BE2C (cell line): Measurements from ENCODE around the gene IL36B.

ENCODE experiments used
- DNase-seq: peaks from one replicate; pipeline ENCODE4 v3.0.0-alpha.2; 2020
- H3K27me3 ChIP-seq: fragments of 250-450 bp; sonication (Bioruptor Pico); 2 replicates; pipeline ENCODE4 v1.5.1; 2020; ENCODE audit warnings: mild to moderate bottlenecking
- H3K36me3 ChIP-seq: fragments of 250-450 bp; sonication (Bioruptor Pico); 2 replicates; pipeline ENCODE4 v1.5.1; 2020; ENCODE audit warnings: mild to moderate bottlenecking
- H3K4me1 ChIP-seq: fragments of 250-450 bp; sonication (Bioruptor Pico); 2 replicates; pipeline ENCODE4 v1.5.1; 2020
- H3K4me3 ChIP-seq: 2 replicates; pipeline ENCODE4 v1.5.1; 2011; ENCODE audit warnings: low read depth, low read length
- H3K9me3 ChIP-seq: fragments of 250-450 bp; sonication (Bioruptor Pico); 2 replicates; pipeline ENCODE4 v1.5.1; 2020
- TF ChIP-seq, protein P1 (sequence below): IDR thresholded peaks from 2 replicates; pipeline ENCODE4 v1.5.1; 2012; ENCODE audit warnings: mild to moderate bottlenecking, low read depth, low read length

The IL36B gene

DNA sequence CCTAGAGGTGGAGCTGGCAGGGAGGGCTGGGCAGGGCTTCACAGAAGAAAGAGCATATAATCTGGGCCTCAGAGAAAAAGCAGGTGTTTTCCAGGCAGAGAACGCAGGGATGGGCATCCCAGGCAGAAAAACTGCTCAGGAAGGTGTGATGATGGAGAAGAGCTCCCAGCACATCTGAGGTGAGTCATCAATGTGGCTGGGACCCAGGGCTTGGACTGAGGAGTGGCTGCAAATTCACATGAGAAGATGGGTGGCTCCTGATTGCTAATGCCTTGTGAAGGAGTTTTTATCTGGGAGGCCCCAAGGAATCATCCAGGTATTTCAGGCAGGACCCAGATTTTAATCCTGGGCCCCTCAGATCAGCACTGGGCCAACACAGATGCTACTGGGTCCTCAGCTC, 25.3 kb upstream of the IL36B start:
- Histone ChIP-seq H3K4me1 (no peaks in the 10 kb centered on the region), H3K9me3 (no peaks in the 10 kb centered on the region), H3K27me3 (no peaks in the 10 kb centered on the region), H3K4me3 (no peak overlapping the region), H3K36me3 (no peaks in the 10 kb centered on the region)
- TF ChIP-seq, protein P1, sequence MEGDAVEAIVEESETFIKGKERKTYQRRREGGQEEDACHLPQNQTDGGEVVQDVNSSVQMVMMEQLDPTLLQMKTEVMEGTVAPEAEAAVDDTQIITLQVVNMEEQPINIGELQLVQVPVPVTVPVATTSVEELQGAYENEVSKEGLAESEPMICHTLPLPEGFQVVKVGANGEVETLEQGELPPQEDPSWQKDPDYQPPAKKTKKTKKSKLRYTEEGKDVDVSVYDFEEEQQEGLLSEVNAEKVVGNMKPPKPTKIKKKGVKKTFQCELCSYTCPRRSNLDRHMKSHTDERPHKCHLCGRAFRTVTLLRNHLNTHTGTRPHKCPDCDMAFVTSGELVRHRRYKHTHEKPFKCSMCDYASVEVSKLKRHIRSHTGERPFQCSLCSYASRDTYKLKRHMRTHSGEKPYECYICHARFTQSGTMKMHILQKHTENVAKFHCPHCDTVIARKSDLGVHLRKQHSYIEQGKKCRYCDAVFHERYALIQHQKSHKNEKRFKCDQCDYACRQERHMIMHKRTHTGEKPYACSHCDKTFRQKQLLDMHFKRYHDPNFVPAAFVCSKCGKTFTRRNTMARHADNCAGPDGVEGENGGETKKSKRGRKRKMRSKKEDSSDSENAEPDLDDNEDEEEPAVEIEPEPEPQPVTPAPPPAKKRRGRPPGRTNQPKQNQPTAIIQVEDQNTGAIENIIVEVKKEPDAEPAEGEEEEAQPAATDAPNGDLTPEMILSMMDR: no peak
- DNase-seq: no peak

DNA sequence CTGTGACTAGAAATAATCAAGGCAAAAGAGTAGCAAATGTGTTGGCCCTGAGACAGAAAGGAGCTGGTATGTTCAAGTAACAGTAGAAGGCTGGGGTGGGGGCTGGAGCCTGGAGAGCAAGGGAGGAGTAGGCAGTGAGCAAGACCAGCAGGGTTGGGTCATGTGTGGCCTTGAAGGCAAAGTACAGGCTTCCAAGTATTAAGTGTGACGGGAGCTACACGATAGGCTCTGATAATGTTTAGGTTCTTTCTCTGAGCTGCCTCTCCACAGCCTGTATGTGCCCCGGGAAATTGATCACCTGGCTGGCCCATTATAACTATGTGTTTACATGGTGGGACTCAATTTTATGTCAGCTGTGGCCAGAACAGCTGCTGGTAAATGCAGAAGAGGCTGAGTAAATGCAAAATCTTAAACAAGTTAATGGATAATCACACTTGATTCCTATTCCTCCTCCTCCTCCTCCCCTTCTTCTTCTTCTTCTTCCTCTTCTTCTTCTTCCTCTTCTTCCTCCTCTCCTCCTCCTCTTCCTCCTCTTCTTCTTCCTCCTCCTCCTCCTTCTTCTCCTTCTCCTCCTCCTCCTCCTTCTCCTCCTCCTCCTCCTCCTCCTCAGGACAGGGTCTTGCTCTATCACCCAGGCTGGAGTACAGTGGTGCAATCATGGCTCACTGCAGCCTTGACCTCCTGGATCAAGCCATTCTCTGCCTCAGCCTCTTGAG, 24.4 kb upstream of the IL36B start:
- no peaks in the 10 kb centered on the region for H3K27me3 ChIP-seq
- DNase-seq: no peak

DNA sequence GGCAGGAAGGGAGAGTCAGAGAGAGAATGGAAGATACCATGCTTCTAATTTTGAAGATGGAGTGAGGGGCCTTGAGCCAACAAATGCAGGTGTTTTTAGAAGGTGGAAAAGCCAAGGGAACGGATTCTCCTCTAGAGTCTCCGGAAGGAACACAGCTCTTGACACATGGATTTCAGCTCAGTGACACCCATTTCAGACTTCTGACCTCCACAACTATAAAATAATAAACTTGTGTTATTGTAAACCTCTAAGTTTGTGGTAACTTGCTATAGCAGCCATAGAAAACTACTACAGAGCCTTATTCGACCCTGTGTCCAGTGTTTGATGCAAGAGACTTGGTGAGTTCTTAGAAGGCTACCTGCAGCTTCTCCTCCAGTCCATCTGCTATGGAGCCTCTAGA, 22.9 kb upstream of the IL36B start:
- TF ChIP-seq, protein P1: no peak
- H3K36me3 ChIP-seq: no peaks in the 10 kb centered on the region
- no peaks in the 10 kb centered on the region for H3K4me1 ChIP-seq
- no peaks in the 10 kb centered on the region for H3K9me3 ChIP-seq
- no peaks in the 10 kb centered on the region for H3K27me3 ChIP-seq
- H3K4me3 ChIP-seq: no peak overlapping the region
- DNase-seq: no peak

More for the DNA sequence above, 24.4 kb upstream of the IL36B start:
- H3K4me3 ChIP-seq: no peak overlapping the region
- TF ChIP-seq, protein P1: no peak
- no peaks in the 10 kb centered on the region for H3K4me1 ChIP-seq
- no peaks in the 10 kb centered on the region for H3K9me3 ChIP-seq
- H3K36me3 ChIP-seq: no peaks in the 10 kb centered on the region

DNA sequence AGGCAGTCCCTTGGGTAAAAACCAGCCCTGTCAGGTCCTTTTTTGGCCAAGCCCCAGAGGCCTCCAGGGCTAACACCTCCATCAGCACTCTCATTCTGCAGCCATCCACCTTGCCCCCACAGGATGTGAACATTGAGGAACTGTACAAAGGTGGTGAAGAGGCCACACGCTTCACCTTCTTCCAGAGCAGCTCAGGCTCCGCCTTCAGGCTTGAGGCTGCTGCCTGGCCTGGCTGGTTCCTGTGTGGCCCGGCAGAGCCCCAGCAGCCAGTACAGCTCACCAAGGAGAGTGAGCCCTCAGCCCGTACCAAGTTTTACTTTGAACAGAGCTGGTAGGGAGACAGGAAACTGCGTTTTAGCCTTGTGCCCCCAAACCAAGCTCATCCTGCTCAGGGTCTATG, 22.4 kb upstream of the IL36B start:
- Histone ChIP-seq H3K4me1 (no peaks in the 10 kb centered on the region), H3K9me3 (no peaks in the 10 kb centered on the region), H3K36me3 (no peaks in the 10 kb centered on the region), H3K4me3 (no peak overlapping the region), H3K27me3 (no peaks in the 10 kb centered on the region)
- DNase-seq: no peak
- TF ChIP-seq, protein P1: no peak

DNA sequence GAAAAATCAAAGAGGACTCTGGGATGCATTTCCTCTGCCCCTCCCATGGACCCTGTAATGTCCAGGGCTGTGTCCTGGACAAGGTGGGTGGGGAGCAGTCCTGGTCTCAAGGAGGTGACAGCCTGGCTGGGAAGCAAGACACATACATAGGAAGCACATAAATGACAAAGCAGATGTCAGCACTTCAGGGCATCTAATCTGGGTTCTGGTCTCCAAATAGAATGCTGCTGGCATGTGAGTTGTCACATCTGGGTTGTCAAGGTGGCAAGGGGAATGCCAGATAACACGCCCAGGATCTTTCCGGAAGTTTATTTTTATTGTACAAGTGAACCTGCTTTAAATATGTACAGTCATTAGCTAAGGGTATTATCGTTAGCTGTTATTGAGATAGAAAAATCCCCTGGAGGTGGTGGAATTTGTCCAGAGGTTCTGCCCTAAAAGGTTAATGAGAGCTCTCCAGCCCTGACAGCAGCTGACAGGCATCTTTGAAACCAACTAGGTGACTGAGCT, 20.7 kb upstream of the IL36B start:
- DNase-seq: no peak
- TF ChIP-seq, protein P1: no peak
- Histone ChIP-seq H3K27me3 (no peaks in the 10 kb centered on the region), H3K4me3 (no peak overlapping the region), H3K9me3 (no peaks in the 10 kb centered on the region), H3K4me1 (no peaks in the 10 kb centered on the region), H3K36me3 (no peaks in the 10 kb centered on the region)

DNA sequence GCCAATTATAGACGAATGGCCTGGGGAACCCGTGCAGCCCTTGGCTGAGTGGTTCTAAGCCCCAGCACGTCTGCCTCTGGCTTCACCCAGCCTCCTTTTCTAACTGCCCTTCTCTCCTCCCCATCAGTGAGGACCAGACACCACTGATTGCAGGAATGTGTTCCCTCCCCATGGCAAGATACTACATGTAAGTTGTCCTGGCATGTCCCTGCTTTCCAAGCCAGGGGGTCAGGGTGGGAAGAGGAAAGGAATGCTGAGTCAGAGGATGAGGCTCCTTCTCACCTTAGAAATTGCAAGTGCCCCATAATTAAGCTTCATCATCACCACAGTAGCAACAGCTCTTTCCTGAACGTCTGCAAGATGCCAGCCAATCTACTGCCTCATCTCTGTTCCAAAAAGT, 19.9 kb upstream of the IL36B start:
- Histone ChIP-seq H3K27me3 (no peaks in the 10 kb centered on the region), H3K9me3 (no peaks in the 10 kb centered on the region), H3K4me3 (no peak overlapping the region), H3K4me1 (no peaks in the 10 kb centered on the region), H3K36me3 (no peaks in the 10 kb centered on the region)
- no peak for DNase-seq
- TF ChIP-seq, protein P1: no peak
